NOMO-1 treated with DMSO at 0.1 percent for 48 hours (cell line): ENCODE data around the gene CCDC80.
A peak's percentile ranks its signal among the peaks of the same experiment; 100 is the strongest.

Experiments
- DNase-seq: peaks from one replicate; lab custom pipeline; 2025; ENCODE audit not compliant: unreplicated experiment; lab: John Stamatoyannopoulos, UW

Gene CCDC80

GRCh38 chr3:112656043-112656442 is 15.1 kb upstream of the CCDC80 start:
- no peak for DNase-seq

GRCh38 chr3:112654979-112655378 is 14.0 kb upstream of the CCDC80 start:
- no peak for DNase-seq

- DNase-seq, result no peak
These were observed 13.5 kb upstream of the CCDC80 start for GRCh38 chr3:112654492-112654891.

- DNase-seq, result no peak
These were observed 12.9 kb upstream of the CCDC80 start for GRCh38 chr3:112653881-112654300.

- no peak for DNase-seq
These were observed 12.4 kb upstream of the CCDC80 start for GRCh38 chr3:112653209-112653871.

GRCh38 chr3:112651516-112651915 is 10.6 kb upstream of the CCDC80 start:
- no peak for DNase-seq

- no peak for DNase-seq
These were observed 10.1 kb upstream of the CCDC80 start for GRCh38 chr3:112651071-112651470.

- DNase-seq, result no peak
These were observed 9.5 kb upstream of the CCDC80 start for GRCh38 chr3:112650482-112650881.

GRCh38 chr3:112649478-112649735 is 8.5 kb upstream of the CCDC80 start:
- no peak for DNase-seq

- DNase-seq, result no peak
These were observed 6.2 kb upstream of the CCDC80 start for GRCh38 chr3:112647122-112647521.

GRCh38 chr3:112646623-112647022 is 5.7 kb upstream of the CCDC80 start:
- no peak for DNase-seq

GRCh38 chr3:112644453-112644852 is 3.5 kb upstream of the CCDC80 start:
- no peak for DNase-seq

GRCh38 chr3:112643621-112644240 is 2.8 kb upstream of the CCDC80 start:
- no peak for DNase-seq

- peak; percentile 78 for DNase-seq
These were observed 2.1 kb upstream of the CCDC80 start for GRCh38 chr3:112642912-112643506.

GRCh38 chr3:112640276-112640929 is 540 bp downstream of the CCDC80 start:
- DNase-seq, result no peak

GRCh38 chr3:112639455-112640225 is 1.3 kb downstream of the CCDC80 start:
- DNase-seq, result no peak

GRCh38 chr3:112638327-112639020 is 2.5 kb downstream of the CCDC80 start:
- DNase-seq, result no peak

- no peak for DNase-seq
These were observed 3.2 kb downstream of the CCDC80 start for GRCh38 chr3:112637700-112638099.

GRCh38 chr3:112635674-112636073 is 5.3 kb downstream of the CCDC80 start:
- DNase-seq, result no peak

- no peak for DNase-seq
These were observed 6.0 kb downstream of the CCDC80 start for GRCh38 chr3:112634786-112635541.
